GM23248 (cell line): ENCODE measurements around the gene PRDX6. TPM values are rescaled to one million over a fixed set of nuclear protein-coding genes. Genes with fewer than 3 reads are reported as not detected.
"Not testable (repeated sequence)": the region's sequence is repeated elsewhere in the genome, so short reads cannot be mapped to it uniquely, and the experiment has no call there.

ENCODE experiments used
- DNase-seq: peaks from one replicate; pipeline ENCODE4 v3.0.0-alpha.2; 2015
- H2AFZ ChIP-seq: fragments of 200-600 bp; sonication (generic); 2 replicates; pipeline ENCODE4 v1.6.1; 2016; ENCODE audit warnings: antibody characterized with exemption
- H3F3A ChIP-seq: fragments of 200-600 bp; sonication (generic); 2 replicates; pipeline ENCODE4 v1.6.1; 2016; ENCODE audit warnings: mild to moderate bottlenecking, antibody characterized with exemption, mixed run types; ENCODE audit not compliant: insufficient read depth
- H3K27ac ChIP-seq: fragments of 200-600 bp; sonication (generic); 2 replicates; pipeline ENCODE4 v1.5.1; 2016; ENCODE audit warnings: mild to moderate bottlenecking
- H3K27me3 ChIP-seq: fragments of 200-600 bp; sonication (generic); replicated peaks from 2 replicates; pipeline ENCODE4 v1.6.1; 2016; ENCODE audit warnings: mild to moderate bottlenecking; ENCODE audit not compliant: insufficient read depth
- H3K36me3 ChIP-seq: fragments of 200-600 bp; sonication (generic); 2 replicates; pipeline ENCODE4 v1.6.1; 2016; ENCODE audit warnings: low read depth, mild to moderate bottlenecking
- H3K4me1 ChIP-seq: fragments of 200-600 bp; sonication (generic); 2 replicates; pipeline ENCODE4 v1.6.1; 2016; ENCODE audit warnings: mild to moderate bottlenecking; ENCODE audit not compliant: insufficient read depth
- H3K4me2 ChIP-seq: fragments of 200-600 bp; sonication (generic); one replicate; pipeline ENCODE4 v1.6.1; 2016; ENCODE audit warnings: mild to moderate bottlenecking; ENCODE audit not compliant: unreplicated experiment
- H3K4me3 ChIP-seq: fragments of 200-600 bp; sonication (generic); 2 replicates; pipeline ENCODE4 v1.5.1; 2016; ENCODE audit warnings: mild to moderate bottlenecking
- H3K79me2 ChIP-seq: fragments of 200-600 bp; sonication (generic); 2 replicates; pipeline ENCODE4 v1.6.1; 2016; ENCODE audit warnings: mild to moderate bottlenecking; ENCODE audit not compliant: insufficient read depth
- H3K9ac ChIP-seq: fragments of 200-600 bp; sonication (generic); 2 replicates; pipeline ENCODE4 v1.6.1; 2016; ENCODE audit warnings: mild to moderate bottlenecking
- H3K9me2 ChIP-seq: fragments of 200-600 bp; sonication (generic); 2 replicates; pipeline ENCODE4 v1.6.1; 2016; ENCODE audit warnings: mixed run types, mild to moderate bottlenecking, moderate library complexity; ENCODE audit not compliant: insufficient read depth
- H3K9me3 ChIP-seq: fragments of 200-600 bp; sonication (generic); one replicate; pipeline ENCODE4 v1.6.1; 2017; ENCODE audit warnings: low read depth
- H4K20me1 ChIP-seq: fragments of 200-600 bp; sonication (generic); 2 replicates; pipeline ENCODE4 v1.6.0; 2016; ENCODE audit not compliant: insufficient read depth
- EZH2 ChIP-seq: fragments of 200-600 bp; sonication (generic); IDR thresholded peaks from 2 replicates; pipeline ENCODE4 v1.6.1; 2018; ENCODE audit warnings: antibody characterized with exemption, mild to moderate bottlenecking; ENCODE audit not compliant: insufficient read depth, poor library complexity, severe bottlenecking
- EZH2phosphoT487 ChIP-seq: fragments of 200-600 bp; sonication (generic); IDR thresholded peaks from 2 replicates; pipeline ENCODE4 v1.6.1; 2018; ENCODE audit warnings: antibody characterized with exemption, moderate library complexity, mild to moderate bottlenecking, low read depth; ENCODE audit not compliant: insufficient read depth
- WGBS, 2 experiments: methylation state at CpG; one replicate each; pipeline ENCODE4 v1.1.6; 2015 to 2017; ENCODE audit warnings: low lambda C conversion rate in 2 of 2, low coverage in 1 of 2; ENCODE audit errors: missing lambda C conversion rate in 2 of 2; 5-methylcytosine and 5-hydroxymethylcytosine counted together
- in situ Hi-C: fragments of 300-500 bp; cut with MboI; formaldehyde crosslinking; loops from 2 replicates; pipeline ENCODE4 v1.15.0; 2020
- polyA plus RNA-seq: library from polyadenylated mRNA; unstranded; fragments of >200 nt; fragmentation: Nextera tagmentation; extraction: Ambion mirVana; gene quantifications from 2 replicates; pipeline ENCODE4 v1.2.1, GENCODE V29; 2016
- total RNA-seq: library from RNA; depleted of rRNA; stranded (reverse); fragments of >200 nt; shearing (Covaris generic); gene quantifications from 2 replicates; pipeline ENCODE4 v1.2.3, GENCODE V29; 2014

PRDX6 gene
- total and polyA plus RNA-seq, 2 experiments from 2014 or later: 336 to 434 TPM

DNA sequence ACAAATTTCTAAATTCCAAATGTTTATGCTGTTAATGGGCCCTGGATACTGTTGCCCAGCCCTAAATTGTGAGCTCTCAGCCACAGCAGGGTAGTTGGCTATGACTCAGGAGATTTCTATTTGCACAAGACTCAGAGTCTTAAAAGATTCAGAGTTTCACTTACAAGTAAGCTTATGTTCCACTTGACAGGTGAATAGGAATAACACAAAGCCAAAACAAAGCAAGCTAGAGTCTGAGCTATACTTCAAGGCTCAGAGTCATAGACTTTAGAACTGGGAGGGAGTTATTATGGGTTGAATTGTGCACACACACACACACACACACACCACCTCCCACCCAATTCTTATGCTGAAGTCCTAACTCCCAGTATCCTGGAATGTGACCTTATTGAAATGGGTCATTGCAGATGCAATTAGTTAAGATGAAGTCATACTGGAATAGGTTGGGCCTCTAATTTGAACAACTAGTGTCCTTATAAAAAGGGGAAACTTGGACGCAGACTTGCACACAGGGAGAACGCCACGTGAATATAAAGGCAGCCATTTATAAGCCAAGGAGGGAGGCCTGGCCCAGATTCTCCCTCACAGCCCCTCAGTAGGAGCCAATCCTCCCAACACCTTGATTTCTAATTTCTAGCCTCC, 30.2 kb downstream of the PRDX6 start:
- no peaks in the 10 kb centered on the region for H3K36me3 ChIP-seq
- H3K27me3 ChIP-seq: no peaks in the 10 kb centered on the region
- peaks cover 10% of the 10 kb centered on the region for H3K4me1 ChIP-seq
- no peak overlapping the region for H3K4me3 ChIP-seq
- DNase-seq: peak; percentile 83
- TF ChIP-seq EZH2 (no peak), EZH2phosphoT487 (no peak)
- in situ Hi-C loops: no loop called here
- H2AFZ ChIP-seq: no peak overlapping the region
- H3K9ac ChIP-seq: no peak overlapping the region
- peaks cover 13% of the 10 kb centered on the region; the same call in 1 of the 2 replicates for H3F3A ChIP-seq
- no peaks in the 10 kb centered on the region for H4K20me1 ChIP-seq
- no peaks in the 10 kb centered on the region for H3K79me2 ChIP-seq
- no peaks in the 10 kb centered on the region for H3K9me3 ChIP-seq
- no peak overlapping the region for H3K4me2 ChIP-seq
- H3K9me2 ChIP-seq: no peaks in the 10 kb centered on the region
- WGBS, 2 experiments: 57 to 59% methylated on average over 3 of the region's 3 CpGs
- peak overlapping the region; percentile 30; the same call in 1 of the 2 replicates for H3K27ac ChIP-seq

DNA sequence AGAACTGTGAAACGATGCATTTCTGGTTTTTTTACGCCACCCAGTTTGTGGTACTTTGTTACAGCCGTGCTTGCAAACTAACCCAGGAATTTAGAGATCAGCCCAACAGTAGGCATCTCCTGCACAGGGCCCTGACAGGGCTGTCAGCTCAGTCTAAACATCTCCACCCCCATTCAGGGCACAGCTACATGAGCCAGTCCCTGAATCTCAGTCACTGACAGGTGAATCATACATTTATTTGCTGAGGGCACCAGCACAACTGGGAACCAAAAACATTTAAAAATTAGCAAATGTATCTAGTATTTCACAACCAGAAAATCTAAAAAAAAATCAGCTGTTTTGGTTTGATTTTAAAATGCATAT, 30.7 kb downstream of the PRDX6 start:
- Histone ChIP-seq H3K27me3 (no peaks in the 10 kb centered on the region), H2AFZ (no peak overlapping the region), H3K4me2 (no peak overlapping the region), H3F3A (peaks cover 13% of the 10 kb centered on the region; the same call in 1 of the 2 replicates), H3K9me3 (no peaks in the 10 kb centered on the region), H3K9me2 (no peaks in the 10 kb centered on the region), H3K27ac (no peak overlapping the region), H4K20me1 (no peaks in the 10 kb centered on the region), H3K9ac (no peak overlapping the region), H3K4me3 (no peak overlapping the region), H3K36me3 (no peaks in the 10 kb centered on the region), H3K79me2 (no peaks in the 10 kb centered on the region), H3K4me1 (peaks cover 10% of the 10 kb centered on the region)
- in situ Hi-C loops: no loop called here
- DNase-seq: peak; percentile 28
- TF ChIP-seq EZH2: no peak
- no peak for TF ChIP-seq EZH2phosphoT487
- 79 to 91% methylated on average over 3 of the region's 3 CpGs for WGBS, 2 experiments

DNA sequence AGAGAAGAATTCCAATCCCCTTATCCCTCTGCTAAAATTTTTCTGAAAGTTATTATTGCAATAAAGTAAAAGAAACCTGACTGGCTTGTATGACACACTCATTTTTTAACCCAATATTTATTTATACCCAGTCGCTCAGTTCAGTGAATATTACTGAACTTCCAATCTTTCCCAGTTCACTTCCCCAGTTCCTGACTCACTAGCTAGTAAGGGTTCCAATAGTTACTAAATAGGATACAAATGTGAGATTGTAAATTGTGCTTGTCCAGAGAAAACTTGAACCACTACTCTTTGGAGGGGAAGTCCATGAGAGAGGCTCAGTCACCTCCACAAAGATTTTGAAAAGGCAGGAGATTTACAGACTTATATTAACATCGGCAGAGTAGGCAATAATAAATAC, 31.4 kb downstream of the PRDX6 start:
- H4K20me1 ChIP-seq: no peaks in the 10 kb centered on the region
- no peak overlapping the region for H2AFZ ChIP-seq
- peaks cover 13% of the 10 kb centered on the region; the same call in 1 of the 2 replicates for H3F3A ChIP-seq
- DNase-seq: no peak
- no peak overlapping the region for H3K4me3 ChIP-seq
- H3K27ac ChIP-seq: no peak overlapping the region
- H3K9me2 ChIP-seq: no peaks in the 10 kb centered on the region
- H3K27me3 ChIP-seq: no peaks in the 10 kb centered on the region
- H3K9ac ChIP-seq: no peak overlapping the region
- no peaks in the 10 kb centered on the region for H3K9me3 ChIP-seq
- H3K4me1 ChIP-seq: peaks cover 10% of the 10 kb centered on the region
- 93 to 95% methylated on average over 2 of the region's 2 CpGs for WGBS, 2 experiments
- in situ Hi-C loops: no loop called here
- no peak overlapping the region for H3K4me2 ChIP-seq
- no peaks in the 10 kb centered on the region for H3K79me2 ChIP-seq
- TF ChIP-seq EZH2phosphoT487: no peak
- no peak for TF ChIP-seq EZH2
- H3K36me3 ChIP-seq: no peaks in the 10 kb centered on the region

DNA sequence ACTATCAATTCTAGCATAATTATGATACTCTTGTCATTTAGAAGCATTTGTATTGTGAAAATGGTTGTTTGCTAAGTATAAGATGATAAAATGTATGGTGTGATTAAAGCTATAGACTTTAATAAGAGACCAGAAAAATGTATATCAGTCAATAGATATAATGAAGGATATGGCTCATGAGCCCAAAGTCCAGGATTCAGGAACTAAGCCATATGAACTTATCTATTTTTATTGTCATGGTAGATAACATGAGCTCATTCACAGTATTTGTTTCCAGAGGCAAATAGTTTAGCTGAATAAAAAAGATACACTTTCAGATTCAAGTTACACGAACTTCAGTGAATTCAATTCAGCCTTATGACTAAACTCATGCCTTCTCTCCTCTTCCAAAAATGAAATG, 32.7 kb downstream of the PRDX6 start:
- 44 to 56% methylated on average over 1 of the region's 1 CpG for WGBS, 2 experiments
- in situ Hi-C loops: no loop called here
- H3K9me2 ChIP-seq: no peaks in the 10 kb centered on the region
- peaks cover 10% of the 10 kb centered on the region for H3K4me1 ChIP-seq
- H3K27ac ChIP-seq: no peak overlapping the region
- H3K79me2 ChIP-seq: no peaks in the 10 kb centered on the region
- H4K20me1 ChIP-seq: no peaks in the 10 kb centered on the region
- H3K4me2 ChIP-seq: no peak overlapping the region
- H3F3A ChIP-seq: peaks cover 13% of the 10 kb centered on the region; the same call in 1 of the 2 replicates
- no peak overlapping the region for H3K9ac ChIP-seq
- H2AFZ ChIP-seq: no peak overlapping the region
- no peak for TF ChIP-seq EZH2phosphoT487
- no peak for TF ChIP-seq EZH2
- no peaks in the 10 kb centered on the region for H3K27me3 ChIP-seq
- H3K36me3 ChIP-seq: no peaks in the 10 kb centered on the region
- H3K4me3 ChIP-seq: no peak overlapping the region
- DNase-seq: no peak
- H3K9me3 ChIP-seq: no peaks in the 10 kb centered on the region

DNA sequence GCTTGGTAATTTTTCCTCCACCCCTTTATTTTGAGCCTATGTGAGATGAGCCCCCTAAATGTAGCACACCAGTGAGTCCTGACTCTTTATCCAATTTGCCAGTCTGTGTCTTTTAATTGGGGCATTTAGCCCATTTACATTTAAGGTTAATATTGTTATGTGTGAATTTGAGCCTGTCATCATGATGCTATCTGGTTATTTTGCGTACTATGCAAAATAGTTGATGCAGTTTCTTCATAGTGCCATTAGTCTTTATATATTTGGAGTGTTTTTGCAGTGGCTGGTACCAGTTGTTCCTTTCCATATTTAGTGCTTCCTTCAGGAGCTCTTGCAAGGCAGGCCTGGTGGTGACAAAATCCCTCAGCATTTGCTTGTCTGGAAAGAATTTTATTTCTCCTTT, 37.4 kb downstream of the PRDX6 start:
- H3K4me2 ChIP-seq, DNase-seq, H3K4me3 ChIP-seq, H3K79me2 ChIP-seq, in situ Hi-C loops, H3K9ac ChIP-seq, H3K27me3 ChIP-seq, H3F3A ChIP-seq, H3K9me2 ChIP-seq, H3K4me1 ChIP-seq, H3K36me3 ChIP-seq, H3K9me3 ChIP-seq, H4K20me1 ChIP-seq, H2AFZ ChIP-seq, H3K27ac ChIP-seq: not testable (repeated sequence)
- 77 to 93% methylated on average over 1 of the region's 1 CpG for whole genome bisulfite sequencing, 2 experiments
